Stomach (tissue), 9 donors: ENCODE results near the gene SLC6A3. TPM values are rescaled to one million over a fixed set of nuclear protein-coding genes. Genes with fewer than 3 reads are reported as not detected.

Source experiments
- DNase-seq, 2 donors: peaks; one replicate each; pipeline versions ENCODE4 v3.0.0 to v3.0.0-alpha.2; 2013 to 2019
- H3K27ac ChIP-seq, 5 donors: fragments of 200-600 bp in 4 of 5; sonication (generic) in 4 of 5; one replicate each; pipeline ENCODE4 v1.5.1; 2013 to 2019; ENCODE audit warnings: mild to moderate bottlenecking in 1 of 5, moderate library complexity in 1 of 5
- H3K27me3 ChIP-seq, 3 donors: fragments of 200-600 bp; sonication (generic); one replicate each; pipeline ENCODE4 v1.5.1; 2017 to 2019; ENCODE audit warnings: mixed run types in 1 of 3
- H3K36me3 ChIP-seq, 4 donors: fragments of 200-600 bp; sonication (generic); 1 replicate in 3 of 4; 2 replicates in 1 of 4; pipeline ENCODE4 v1.5.1; 2016 to 2019
- H3K4me1 ChIP-seq, 4 donors: fragments of 200-600 bp; sonication (generic); one replicate each; pipeline ENCODE4 v1.5.1; 2016 to 2019
- H3K4me3 ChIP-seq, 4 donors: fragments of 200-600 bp; sonication (generic) in 3 of 4; one replicate each; pipeline ENCODE4 v1.5.1; 2016 to 2019; ENCODE audit warnings: mild to moderate bottlenecking in 1 of 4
- H3K9me3 ChIP-seq, 4 donors: fragments of 200-600 bp; sonication (generic); one replicate each; pipeline ENCODE4 v1.5.1; 2016 to 2019
- CTCF ChIP-seq, 7 experiments: fragments of 450-650 bp in 4 of 7; fragments of 200-600 bp in 3 of 7; sonication (generic) in 3 of 7; IDR thresholded peaks; one replicate each; pipeline ENCODE4 v1.5.1; 2016 to 2019; ENCODE audit warnings: antibody characterized with exemption in 7 of 7, control low read depth in 2 of 7, mild to moderate bottlenecking in 1 of 7
- EP300 ChIP-seq: sonication (generic); formaldehyde crosslinking; IDR thresholded peaks from one replicate; pipeline ENCODE4 v1.6.1; 2017; ENCODE audit warnings: antibody characterized with exemption
- POLR2A ChIP-seq, 4 donors: fragments of 450-650 bp; IDR thresholded peaks; one replicate each; pipeline ENCODE4 v1.6.1; 2016; ENCODE audit warnings: antibody characterized with exemption in 4 of 4, control low read depth in 2 of 4, mild to moderate bottlenecking in 1 of 4, moderate library complexity in 1 of 4
- POLR2AphosphoS5 ChIP-seq, 3 donors: sonication (generic); formaldehyde crosslinking; IDR thresholded peaks; one replicate each; pipeline ENCODE4 v1.6.1; 2016; ENCODE audit warnings: antibody characterized with exemption in 3 of 3
- WGBS, 5 donors: extraction: QIAGEN DNeasy Blood & Tissue Kit in 3 of 5; methylation state at CpG; one replicate each; pipeline versions ENCODE4 v1.1.5 to v1.1.7; 2013 to 2018; 5-methylcytosine and 5-hydroxymethylcytosine counted together
- intact Hi-C: fragments of 100-400 bp; cut with DNase I; formaldehyde crosslinking; loops from one replicate; pipeline ENCODE4 v1.15.1; 2023; ENCODE audit warnings: low total_unique reads
- polyA plus RNA-seq, 3 donors: library from polyadenylated mRNA; stranded (reverse); fragments of 200-250 nt; gene quantifications; one replicate each; pipeline ENCODE4 v1.2.3, GENCODE V29; 2013
- total RNA-seq, 5 donors: library from RNA; depleted of rRNA; stranded (reverse); fragments of >200 nt; gene quantifications; one replicate each; pipeline versions ENCODE4 v1.1.0 to v1.2.3, GENCODE V29; 2014 to 2016
- donor health status: healthy with polysubstance abuse.
- donor health status: Bipolar disorder and iron deficiency.
- donor health status: healthy.

Gene SLC6A3
- total and polyA plus RNA-seq, 8 donors = 0.05 TPM; not detected in 7

GRCh38 chr5:1371218-1371971, 73.8 kb downstream of the SLC6A3 start:
- Histone ChIP-seq H3K36me3 (no peaks in the 10 kb centered on the region), H3K27ac (no peak overlapping the region), H3K27me3 (peaks cover 0 to 21% (median 0%) of the 10 kb centered on the region in 3 donors), H3K4me3 (no peak overlapping the region), H3K9me3 (no peaks in the 10 kb centered on the region), H3K4me1 (no peaks in the 10 kb centered on the region)
- no peak for DNase-seq
- intact Hi-C loops = no loop called here
- 77 to 86% (median 80%) methylated on average over 13 of the region's 13 CpGs for WGBS, 5 donors
- TF ChIP-seq EP300 (no peak), POLR2AphosphoS5 (IDR thresholded peaks at IDR 0.05) (no peak), POLR2A (IDR thresholded peaks at IDR 0.05) (no peak), CTCF (IDR thresholded peaks at IDR 0.05) (no peak)

GRCh38 chr5:1370006-1370405, 75.2 kb downstream of the SLC6A3 start:
- Histone ChIP-seq H3K27me3 (peaks cover 0 to 27% (median 5%) of the 10 kb centered on the region in 3 donors), H3K27ac (no peak overlapping the region), H3K4me1 (no peaks in the 10 kb centered on the region), H3K4me3 (no peak overlapping the region), H3K9me3 (no peaks in the 10 kb centered on the region), H3K36me3 (no peaks in the 10 kb centered on the region)
- intact Hi-C loops = no loop called here
- DNase-seq = no peak
- 81 to 91% (median 85%) methylated on average over 7 of the region's 7 CpGs for WGBS, 5 donors
- TF ChIP-seq POLR2AphosphoS5 (IDR thresholded peaks at IDR 0.05) (no peak), EP300 (no peak), CTCF (IDR thresholded peaks at IDR 0.05) (no peak), POLR2A (IDR thresholded peaks at IDR 0.05) (no peak)

- intact Hi-C loops = no loop called here
- WGBS, 5 donors = 74 to 81% (median 79%) methylated on average over 4 of the region's 4 CpGs
- H3K4me1 ChIP-seq = no peaks in the 10 kb centered on the region
These were observed 76.5 kb downstream of the SLC6A3 start for GRCh38 chr5:1368756-1369155.

GRCh38 chr5:1368236-1368635, 77.0 kb downstream of the SLC6A3 start:
- Histone ChIP-seq H3K27ac (no peak overlapping the region), H3K9me3 (no peaks in the 10 kb centered on the region), H3K4me1 (no peaks in the 10 kb centered on the region), H3K27me3 (peaks cover 0 to 45% (median 9%) of the 10 kb centered on the region in 3 donors), H3K4me3 (no peak overlapping the region), H3K36me3 (no peaks in the 10 kb centered on the region)
- no peak for DNase-seq
- WGBS, 5 donors = 76 to 91% (median 79%) methylated on average over 6 to 7 of the region's 7 CpGs
- intact Hi-C loops = no loop called here
- no peak for TF ChIP-seq POLR2A (IDR thresholded peaks at IDR 0.05)
- TF ChIP-seq CTCF (IDR thresholded peaks at IDR 0.05) = no peak
- TF ChIP-seq EP300 = no peak
- TF ChIP-seq POLR2AphosphoS5 (IDR thresholded peaks at IDR 0.05) = no peak

More at GRCh38 chr5:1368756-1369155, 76.5 kb downstream of the SLC6A3 start:
- Histone ChIP-seq H3K4me3 (no peak overlapping the region), H3K36me3 (no peaks in the 10 kb centered on the region), H3K9me3 (no peaks in the 10 kb centered on the region), H3K27me3 (peaks cover 0 to 40% (median 8%) of the 10 kb centered on the region in 3 donors), H3K27ac (no peak overlapping the region)
- TF ChIP-seq EP300 = no peak
- no peak for TF ChIP-seq POLR2A (IDR thresholded peaks at IDR 0.05)
- no peak for TF ChIP-seq POLR2AphosphoS5 (IDR thresholded peaks at IDR 0.05)
- no peak for TF ChIP-seq CTCF (IDR thresholded peaks at IDR 0.05)
- DNase-seq = no peak
